Measurements from ENCODE around the gene EHHADH.
"Not testable (repeated sequence)": the region's sequence is repeated elsewhere in the genome, so short reads cannot be mapped to it uniquely, and the experiment has no call there.

EHHADH gene

DNA sequence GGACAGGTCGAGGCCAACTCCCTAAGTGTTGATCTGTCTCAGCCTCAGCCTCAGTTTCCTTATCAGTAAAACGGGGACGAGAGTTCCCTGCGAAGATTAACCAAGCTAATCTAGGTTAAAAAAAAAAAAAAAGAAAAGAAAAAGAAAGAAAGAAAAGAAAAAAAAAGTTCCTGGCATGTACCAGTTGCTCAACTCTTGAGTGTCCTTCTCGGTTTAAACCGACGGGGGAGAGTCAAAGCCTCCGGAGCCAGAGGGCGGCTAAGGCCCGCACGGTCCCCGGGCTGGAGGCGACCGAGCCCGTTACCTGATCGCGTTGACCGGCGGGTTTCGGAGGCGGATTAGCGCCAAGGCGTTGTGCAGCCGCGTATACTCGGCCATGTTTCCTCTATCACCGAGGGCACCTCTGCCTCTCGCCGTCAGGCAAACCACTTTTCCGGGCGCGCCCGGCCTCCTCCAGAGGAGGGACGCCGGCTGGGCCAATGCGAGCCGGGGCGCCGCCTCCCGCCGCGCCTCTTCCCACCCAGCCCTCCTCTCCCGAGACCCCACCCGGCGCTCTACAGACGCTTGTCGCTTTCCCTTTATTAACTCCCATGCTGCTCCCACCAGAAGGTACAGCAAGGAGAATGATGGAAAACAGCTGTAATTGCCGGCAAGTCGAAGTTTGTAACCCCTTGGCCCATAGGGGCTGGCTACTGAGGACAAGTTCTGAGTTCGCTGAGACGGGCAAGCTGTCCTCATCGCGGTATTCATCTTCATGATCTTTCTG, at the start of gene EHHADH:
Gene EHHADH, minus strand, starts transcription at position 405 of the 766 bp plus-strand sequence. Its CDS starts 27 bp downstream, at position 378.
- peak; percentile 55 to 62 for DNase-seq

DNA sequence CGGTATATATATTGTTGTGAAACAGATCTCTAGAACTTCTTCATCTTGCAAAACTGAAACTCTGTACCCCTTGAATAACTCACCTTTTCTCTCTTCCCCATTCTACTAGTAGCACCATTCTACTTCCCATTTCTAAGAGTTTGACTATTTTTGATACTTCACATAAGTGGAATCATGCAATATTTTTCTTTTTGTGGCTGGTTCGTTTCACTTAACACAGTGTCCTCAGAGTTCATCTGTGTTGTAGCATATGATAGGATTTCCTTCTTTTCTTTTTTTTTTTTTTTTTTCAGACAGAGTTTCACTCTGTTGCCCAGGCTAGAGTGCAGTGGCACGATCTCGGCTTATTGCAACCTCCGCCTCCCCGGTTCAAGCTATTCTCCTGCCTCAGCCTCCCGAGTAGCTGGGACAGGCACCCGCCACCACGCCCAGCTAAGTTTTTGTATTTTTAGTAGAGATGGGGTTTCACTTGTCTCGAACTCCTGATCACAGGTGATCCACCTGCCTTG, 46.1 kb upstream of the EHHADH start:
- DNase-seq = not testable (repeated sequence)

DNA sequence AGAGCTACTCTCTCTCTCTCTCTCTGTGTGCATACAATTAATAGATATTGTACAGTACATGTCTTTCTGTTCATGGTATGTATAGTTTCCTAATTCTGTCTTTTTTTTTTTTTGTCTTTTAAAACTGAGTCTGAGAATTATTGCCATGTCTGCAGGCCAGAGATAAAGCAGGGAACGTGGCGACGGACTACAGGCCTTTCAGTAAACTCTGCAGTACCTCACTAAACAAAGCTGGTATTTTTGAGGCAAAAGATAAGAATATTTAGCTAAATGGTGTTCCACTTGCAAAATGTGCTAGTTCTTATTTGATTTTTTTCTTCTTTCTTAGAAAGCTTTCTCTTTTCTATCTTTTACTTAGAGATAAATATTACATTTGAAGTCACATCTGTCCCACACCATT, 44.0 kb upstream of the EHHADH start:
- DNase-seq = no peak

DNA sequence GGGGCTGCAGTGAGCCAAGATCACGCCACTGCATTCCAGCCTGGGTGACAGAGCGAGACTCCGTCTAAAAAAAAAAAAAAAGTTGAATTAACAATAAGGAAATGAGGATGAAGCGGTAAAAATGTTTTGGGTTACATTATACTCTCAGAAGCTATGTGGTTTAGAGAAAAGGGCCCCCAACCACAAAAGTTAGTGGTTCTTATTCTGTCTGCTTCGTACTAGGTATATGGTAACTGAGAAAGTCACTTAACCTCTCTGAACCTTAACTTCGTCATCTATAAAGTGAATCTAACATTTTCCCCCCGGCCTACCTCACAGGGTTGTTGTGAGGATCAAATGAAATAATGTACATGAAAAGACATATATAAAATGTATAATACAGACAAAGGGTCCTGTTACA, 38.4 kb upstream of the EHHADH start:
- no peak for DNase-seq

DNA sequence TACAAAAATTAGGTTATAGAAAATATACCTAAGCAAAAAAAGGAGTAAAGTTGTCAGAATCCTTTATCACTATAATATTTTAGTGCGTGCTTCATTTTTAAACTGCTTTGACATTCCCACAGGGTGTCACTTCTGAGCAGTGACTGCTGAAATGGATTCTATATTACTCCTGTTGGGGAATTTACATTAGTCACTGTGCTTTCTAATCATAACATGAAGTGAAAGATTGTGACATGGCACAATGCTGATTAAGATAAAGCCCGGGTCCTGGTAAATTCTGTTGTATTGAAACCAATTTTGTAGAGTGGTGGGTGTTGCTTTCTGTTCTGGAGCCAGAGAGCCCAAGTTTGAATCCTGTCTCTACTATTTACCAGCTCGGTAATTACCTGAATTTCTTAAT, 36.4 kb upstream of the EHHADH start:
- DNase-seq = no peak

DNA sequence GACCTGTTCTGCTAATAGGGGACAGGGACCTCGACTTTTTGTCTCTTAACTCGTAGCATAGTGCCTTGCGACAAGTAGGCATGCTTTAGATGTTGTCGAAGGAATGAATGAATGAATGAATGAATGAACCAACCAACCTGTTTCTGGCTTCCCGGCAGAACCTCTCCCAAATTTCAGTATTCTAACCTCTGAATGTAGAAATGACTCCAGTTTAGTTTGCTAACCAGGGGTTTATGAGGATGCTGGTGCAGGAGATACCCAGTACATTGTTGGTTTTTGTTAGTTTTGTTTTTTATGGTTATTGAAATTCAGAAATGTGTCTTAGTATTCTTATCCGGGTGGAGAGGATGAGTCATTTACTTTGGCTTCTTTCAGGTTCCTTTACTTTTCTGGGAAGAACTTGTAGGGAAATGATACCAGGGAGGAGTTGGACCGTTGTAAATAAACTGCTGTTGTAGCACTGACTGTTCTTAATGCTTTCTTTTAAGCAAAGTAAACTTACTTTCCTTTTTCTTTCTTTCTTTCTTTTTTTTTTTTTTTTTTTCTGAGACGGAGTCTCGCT, 29.6 kb upstream of the EHHADH start:
- DNase-seq = no peak

DNA sequence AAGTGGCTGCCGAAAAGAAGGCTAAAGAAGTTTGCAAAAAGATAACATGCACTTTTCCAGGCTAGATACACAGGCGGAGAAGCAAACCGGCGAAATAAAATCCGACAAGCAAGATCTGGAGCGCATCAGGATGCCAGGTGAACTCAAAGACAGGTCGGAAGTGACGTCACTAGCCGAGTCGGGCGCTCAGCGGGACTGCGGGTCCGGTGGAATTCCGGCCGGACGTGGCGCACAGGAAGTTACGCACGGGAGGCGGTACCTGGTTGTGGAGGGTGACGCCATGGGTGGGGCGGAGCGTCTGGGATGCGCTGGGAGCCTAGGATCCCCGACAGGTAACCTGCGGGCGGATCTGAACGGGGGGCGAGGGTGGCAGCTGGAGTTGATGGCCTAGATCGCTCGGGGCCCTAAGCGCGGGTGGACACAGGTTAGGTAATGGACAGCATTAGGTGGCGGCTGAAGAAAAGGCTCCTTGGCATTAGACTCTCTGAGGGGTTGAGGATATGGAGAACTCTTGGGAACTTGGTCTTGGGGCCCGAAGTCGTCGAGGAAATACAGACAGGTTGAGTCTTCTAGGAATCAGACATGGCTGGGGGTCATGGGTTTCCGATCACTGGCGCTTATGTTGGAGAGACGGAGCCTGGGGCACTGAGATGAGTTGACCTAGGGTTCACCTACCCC, 29.0 kb upstream of the EHHADH start:
- peak; percentile 96 for DNase-seq

DNA sequence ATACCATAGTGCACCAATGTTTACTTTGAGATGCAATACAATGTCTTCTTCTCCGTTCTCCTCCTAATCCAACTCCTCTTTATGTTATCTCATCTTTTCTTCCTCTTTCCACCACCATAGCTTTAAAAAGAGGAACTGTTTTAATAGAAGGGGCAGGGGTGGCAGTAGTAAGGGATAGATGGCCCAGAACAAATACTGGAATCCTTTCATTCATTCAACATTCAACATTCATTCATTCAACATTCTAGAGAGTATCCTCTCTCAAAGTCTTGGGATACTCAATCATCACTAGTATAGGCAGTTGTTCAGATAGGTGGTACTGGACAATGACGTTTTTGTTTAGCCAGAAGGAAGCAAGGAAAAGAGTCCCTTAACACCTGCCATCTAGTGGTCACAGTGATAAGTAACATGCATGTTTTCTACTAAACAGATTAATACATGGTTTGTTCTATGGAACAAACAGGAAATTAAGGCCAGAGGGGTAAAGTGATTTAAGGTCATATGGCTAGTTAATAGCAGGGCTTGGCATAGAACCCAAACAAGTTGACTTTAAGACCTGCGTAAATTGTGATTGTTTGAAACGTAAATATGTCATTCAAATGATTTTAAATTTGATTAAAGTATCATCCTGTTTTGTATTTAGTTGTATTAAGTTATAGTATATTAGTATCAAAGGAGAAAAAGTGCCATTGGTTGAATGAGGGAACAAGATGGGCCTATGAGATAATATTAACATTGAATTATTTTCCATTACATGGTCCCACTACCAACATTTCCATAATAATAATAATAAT, 26.9 kb upstream of the EHHADH start:
- no peak for DNase-seq

DNA sequence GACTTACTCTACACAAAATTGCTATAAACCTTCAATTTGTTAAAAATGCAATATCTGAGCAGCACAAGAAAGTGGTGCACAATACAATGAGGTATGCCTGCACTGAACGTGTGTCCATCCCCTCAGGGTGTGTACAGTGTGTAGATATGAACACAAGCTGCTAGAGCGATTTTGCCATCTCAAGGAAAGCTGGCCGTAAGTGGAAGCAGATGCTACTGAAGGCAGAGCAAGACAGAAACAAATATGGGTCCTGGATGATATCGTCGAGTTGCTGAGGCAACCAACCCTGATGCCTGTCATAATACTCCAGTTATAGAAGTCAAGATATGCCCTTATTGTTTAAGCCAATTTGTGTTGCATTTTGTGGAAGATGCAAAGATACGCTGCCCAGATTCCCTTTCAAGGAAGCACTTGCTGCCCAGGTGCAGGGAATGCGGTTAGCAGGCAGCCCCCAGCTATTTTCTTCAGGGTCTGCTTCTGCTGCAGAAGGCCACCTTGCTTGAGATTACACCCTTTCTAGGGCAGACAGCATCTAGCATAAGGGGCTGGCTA, 25.8 kb upstream of the EHHADH start:
- no peak for DNase-seq

DNA sequence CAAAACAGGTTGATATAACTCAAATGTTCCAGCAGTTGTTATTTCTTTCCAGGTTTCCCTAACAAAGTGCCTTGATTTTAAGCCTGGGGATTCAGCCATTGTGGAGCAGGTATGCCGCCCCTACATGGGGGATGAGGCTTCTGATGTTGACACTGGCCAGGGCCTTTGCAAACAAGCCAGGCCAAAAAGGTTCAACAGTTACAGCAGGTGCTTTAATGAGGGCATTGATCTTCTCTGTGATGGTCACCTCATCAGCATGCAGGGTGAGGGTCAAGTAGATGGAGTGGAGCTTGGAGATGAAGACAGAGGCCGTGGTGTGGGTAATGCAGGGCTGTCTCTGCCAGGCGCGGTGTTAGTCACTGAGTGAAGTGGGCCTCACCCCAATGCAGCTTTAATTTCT, 22.6 kb upstream of the EHHADH start:
- DNase-seq = no peak

DNA sequence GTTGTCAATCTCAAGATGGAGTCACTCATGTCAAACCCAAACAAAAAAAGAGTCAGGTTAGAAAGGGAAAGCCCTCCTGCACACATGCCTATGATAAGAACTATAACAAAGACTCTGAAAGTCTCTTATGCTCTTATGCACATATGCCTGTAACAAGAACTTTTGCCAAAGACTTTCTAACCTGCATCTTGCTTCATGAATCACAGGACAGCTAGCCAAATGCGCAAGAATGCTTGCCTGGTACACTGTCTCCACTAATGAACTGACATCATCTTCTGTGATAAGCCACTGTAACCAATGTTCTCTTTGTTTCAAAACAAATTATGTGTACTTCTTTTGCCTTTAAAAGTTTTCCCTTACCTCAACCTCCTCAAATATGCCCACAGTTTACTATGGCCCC, 18.2 kb upstream of the EHHADH start:
- DNase-seq = no peak

DNA sequence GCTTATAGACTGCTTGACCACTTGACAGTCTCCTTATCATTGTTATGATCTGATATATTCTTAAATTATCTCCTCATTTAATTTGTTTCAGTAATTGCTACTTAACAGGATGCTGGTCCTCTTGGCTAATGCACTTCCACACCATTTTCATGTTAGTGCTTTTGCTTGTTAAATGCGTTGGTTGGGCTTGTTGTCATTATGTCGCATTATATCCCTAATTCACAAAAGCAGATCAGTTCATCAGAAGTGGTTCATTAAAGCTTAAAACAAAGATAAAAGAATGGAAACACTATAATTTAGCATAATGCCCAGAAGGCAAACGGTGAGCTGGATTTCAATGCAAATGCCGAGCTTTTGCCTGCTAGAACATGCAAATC, 17.1 kb upstream of the EHHADH start:
- no peak for DNase-seq

DNA sequence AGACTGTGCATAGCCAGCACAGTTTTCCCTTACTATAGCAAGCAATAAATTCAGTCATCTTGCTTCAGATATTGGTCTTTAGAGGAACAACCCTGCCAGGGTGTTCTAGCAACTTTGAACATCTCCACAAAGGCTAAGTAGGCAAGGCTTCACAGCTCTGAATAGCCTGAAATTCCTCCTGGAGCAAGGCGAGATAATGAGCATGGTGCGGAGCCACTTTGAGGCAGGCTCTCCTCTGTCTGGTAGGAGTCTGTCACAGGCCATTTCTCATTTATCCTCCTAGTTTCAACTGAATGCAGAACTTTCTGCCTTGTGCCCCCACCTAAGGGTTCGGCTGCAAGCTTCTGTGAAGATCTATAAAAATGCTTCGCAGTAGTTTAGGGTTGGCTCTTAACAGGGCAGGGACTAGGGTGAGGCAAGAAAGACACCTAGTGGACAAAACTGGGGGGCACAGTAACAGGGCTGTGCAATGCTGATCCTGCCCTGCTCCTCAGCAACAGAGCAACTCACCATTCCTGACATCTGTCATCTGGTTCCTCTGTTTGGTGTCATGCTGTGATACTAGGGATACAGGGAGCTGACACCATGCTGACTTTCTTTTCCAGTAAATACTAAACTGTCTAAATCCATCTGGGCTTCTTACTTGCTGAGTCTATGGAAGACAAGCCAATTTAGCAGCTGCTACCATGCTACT, 16.6 kb upstream of the EHHADH start:
- no peak for DNase-seq

DNA sequence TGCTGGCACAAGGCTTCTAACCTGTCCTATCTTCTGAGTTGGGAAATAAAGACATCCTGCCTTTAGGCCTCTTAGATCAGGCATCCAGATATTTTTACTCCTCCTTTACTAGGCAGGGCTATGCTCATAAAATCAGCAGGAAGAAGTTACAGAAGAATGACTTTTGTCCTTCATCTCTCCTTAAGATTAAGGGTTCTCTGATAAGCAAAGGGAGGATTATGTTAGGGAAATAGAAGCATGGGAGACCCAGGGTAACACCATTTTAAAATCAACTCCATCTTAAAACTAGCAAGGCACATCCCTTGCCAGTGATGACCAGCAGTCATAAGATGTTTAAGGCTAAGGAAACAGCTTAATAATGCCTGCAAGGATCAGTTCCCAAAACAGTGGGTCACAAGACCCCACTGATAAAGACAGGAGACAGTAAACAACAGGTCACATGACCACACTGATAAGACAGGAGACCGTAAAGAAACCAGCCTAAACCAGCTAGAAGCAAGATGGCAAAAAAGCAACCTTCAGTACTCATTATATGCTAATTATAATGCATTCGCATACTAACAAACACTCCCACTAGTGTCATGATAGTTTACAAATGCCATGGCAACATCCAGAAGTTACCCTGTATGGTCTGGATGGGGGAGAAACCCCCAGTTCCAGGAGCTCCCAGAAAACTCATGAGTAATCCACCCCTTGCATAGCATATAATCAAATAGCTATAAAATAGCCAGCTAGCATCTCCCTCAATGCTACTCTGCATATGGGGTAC, 14.5 kb upstream of the EHHADH start:
- no peak for DNase-seq

DNA sequence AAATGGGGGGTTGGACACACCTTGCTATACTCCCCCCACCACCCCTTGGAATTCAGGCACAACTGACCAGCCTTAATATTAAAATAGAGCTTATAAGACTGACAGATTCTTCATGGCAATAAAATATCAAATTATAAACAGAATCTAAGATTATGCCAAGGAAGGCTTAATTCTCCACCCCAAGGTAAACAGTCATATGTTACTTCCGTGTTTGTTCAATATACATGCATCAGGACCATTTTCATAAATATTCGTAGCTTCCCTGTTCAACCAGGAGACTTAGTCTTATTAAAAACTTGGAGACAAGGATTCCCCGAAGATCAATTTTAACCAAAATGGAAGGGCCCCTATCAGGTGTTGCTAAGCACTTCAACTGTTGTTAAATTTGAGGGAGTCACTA, 13.3 kb upstream of the EHHADH start:
- no peak for DNase-seq

DNA sequence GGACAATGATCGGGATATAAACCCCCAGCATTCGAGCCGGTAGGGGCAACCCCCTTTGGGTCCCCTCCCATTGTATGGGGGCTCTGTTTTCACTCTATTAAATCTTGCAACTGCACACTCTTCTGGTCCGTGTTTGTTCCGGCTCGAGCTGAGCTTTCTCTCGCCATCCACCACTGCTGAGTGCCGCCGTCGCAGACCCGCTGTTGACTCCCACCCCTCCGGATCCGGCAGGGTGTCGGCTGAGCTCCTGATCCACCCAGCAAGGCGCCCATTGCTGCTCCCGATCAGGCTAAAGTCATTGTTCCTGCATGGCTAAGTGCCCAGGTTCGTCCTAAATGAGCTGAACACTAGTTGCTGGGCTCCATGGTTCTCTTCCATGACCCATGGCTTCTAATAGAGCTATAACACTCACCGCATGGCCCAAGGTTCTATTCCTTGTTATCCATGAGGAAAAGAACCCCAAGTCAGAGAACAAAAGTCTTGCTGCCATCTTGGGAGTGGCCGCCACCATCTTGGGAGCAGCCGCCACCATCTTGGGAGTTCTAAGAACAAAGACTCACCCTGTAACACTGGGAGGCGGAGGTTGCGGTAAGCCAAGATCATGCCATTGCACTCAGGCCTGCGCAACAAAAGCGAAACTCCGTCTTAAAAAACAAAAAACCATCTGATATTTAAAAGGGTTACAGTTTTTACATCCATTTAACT, 11.2 kb upstream of the EHHADH start:
- DNase-seq = no peak

DNA sequence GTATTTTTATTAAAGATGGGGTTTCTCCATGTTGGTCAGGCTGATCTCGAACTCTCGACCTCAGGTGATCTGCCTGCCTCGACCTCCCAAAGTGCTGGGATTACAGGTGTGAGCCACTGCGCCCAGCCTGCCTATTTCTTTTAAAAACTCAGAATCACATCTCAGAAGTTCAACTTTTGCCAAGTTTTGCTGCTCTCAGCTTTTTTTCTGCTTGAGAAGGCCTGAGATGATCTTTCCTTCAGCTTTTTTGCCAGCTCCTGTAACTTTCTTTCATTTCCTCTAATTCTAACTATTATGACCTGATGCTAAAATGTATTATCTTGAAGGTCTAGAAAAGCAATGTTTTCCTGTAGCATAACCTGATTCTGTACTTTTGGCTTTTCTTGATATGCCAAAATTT, 9.6 kb upstream of the EHHADH start:
- no peak for DNase-seq

DNA sequence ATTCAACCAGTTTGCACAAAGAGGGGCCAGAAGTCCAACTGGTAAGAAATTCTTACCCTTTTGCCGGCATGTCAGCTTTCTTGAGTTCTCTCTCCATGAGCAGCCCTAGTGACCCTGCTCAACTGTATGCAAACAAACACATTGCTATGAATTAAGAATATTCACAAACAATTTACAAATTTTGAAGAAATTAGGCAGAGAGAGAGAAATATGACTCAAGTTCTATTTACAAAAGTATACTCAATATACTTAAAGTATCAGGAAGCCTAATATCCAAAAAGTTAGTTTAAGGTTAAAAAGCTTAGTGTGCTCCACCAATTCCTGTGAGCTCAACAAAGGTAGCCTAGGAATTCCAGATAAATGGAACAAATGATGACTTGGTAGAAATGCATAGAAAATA, 3.5 kb upstream of the EHHADH start:
- DNase-seq = no peak

DNA sequence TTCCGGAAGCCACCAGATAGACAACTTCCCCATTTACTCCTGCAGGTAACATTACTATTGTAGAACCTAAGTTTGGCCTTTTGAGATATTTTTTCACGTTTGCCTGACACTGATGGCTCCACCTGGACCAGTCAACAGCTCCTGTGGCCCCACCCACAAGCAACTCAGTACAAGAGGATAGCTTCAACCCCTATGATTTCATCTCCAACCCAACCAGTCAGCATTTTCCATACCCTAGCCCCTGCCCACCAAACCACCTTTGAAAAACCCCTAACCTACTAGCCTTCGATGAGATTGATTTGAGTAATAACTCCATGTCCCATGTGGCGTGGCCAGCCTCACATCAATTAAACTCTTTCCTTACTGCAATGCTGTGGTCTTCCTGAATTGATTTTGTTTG, 950 bp upstream of the EHHADH start:
- DNase-seq = peak in 1 of 2 experiments; percentile 3

DNA sequence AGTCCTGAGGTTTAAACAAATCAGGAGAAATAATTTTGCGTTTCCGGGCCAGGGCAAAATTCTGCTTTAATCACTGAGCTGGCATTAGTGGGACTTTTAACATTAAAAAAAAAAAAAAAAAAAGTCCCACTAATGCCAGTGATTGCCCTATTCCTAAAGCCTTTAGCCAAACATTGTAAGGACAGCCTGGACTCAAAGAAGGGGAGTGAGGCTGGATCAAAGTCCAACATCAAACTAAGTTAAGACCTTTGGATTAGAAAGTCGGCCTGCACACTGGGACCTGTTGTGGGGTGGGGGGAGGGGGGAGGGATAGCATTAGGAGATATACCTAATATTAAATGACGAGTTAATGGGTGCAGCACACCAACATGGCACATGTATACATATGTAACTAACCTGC, 716 bp downstream of the EHHADH start:
- not testable (repeated sequence) for DNase-seq

DNA sequence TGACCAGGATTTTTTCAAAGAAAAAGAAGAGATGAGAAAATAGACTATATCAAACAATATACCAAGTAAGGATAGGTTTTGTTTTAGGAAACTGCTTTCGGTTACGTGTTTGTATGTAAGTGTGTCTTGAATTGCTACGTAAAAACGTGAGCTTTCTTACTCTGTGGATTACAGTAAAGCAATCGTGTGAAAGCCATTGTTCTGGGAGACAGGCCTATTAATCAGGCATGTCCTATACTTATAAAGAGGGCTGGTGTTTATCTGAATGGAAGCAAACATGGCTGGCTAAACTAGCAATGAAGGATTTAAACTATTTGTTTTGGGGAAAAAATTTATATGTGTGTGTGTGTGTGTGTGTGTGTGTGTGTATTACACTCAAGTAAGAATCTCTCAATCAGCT, 2.6 kb downstream of the EHHADH start:
- DNase-seq = no peak
